ENCODE measurements around the gene CADPS.

CADPS gene

GRCh38 chr3:62481962-62482361, 393.3 kb downstream of the CADPS start:
- TF ChIP-seq EZH2 (IDR thresholded peaks at IDR 0.05; ENCODE audit: borderline replicate concordance, low read length) (no peak), CTCF (IDR thresholded peaks at IDR 0.05; ENCODE audit: low read length) (no peak)
- Histone ChIP-seq H3F3A (ENCODE audit: insufficient read depth, low read length) (no peaks in the 10 kb centered on the region), H3K9me2 (ENCODE audit: low read depth, low read length) (no peaks in the 10 kb centered on the region), H3K4me2 (ENCODE audit: low read length) (no peak overlapping the region), H3K36me3 (ENCODE audit: insufficient read depth, low read length) (no peaks in the 10 kb centered on the region), H3K79me2 (ENCODE audit: insufficient read depth, low read length) (no peaks in the 10 kb centered on the region), H3K4me3 (ENCODE audit: low read depth, low read length, poor library complexity, severe bottlenecking) (no peak overlapping the region), H2AFZ (ENCODE audit: low read length) (no peak overlapping the region), H3K27me3 (ENCODE audit: insufficient read depth, low read length) (no peaks in the 10 kb centered on the region), H3K9me3 (ENCODE audit: low read length) (no peaks in the 10 kb centered on the region), H3K4me1 (ENCODE audit: insufficient read depth, low read length, severe bottlenecking) (no peaks in the 10 kb centered on the region), H4K20me1 (ENCODE audit: insufficient read depth, low read length) (no peaks in the 10 kb centered on the region), H3K27ac (ENCODE audit: low read depth, low read length, poor library complexity, severe bottlenecking) (no peak overlapping the region), H3K9ac (ENCODE audit: low read length) (no peak overlapping the region)

GRCh38 chr3:62480056-62480455, 395.2 kb downstream of the CADPS start:
- Histone ChIP-seq H3K4me3 (ENCODE audit: low read depth, low read length, poor library complexity, severe bottlenecking) (no peak overlapping the region), H3K79me2 (ENCODE audit: insufficient read depth, low read length) (no peaks in the 10 kb centered on the region)

GRCh38 chr3:62479326-62479725, 395.9 kb downstream of the CADPS start:
- H3K27ac ChIP-seq (ENCODE audit: low read depth, low read length, poor library complexity, severe bottlenecking): no peak overlapping the region
- no peaks in the 10 kb centered on the region for H3K79me2 ChIP-seq (ENCODE audit: insufficient read depth, low read length)
- H4K20me1 ChIP-seq (ENCODE audit: insufficient read depth, low read length): no peaks in the 10 kb centered on the region
- H3K4me2 ChIP-seq (ENCODE audit: low read length): no peak overlapping the region
- no peaks in the 10 kb centered on the region for H3F3A ChIP-seq (ENCODE audit: insufficient read depth, low read length)
- H3K27me3 ChIP-seq (ENCODE audit: insufficient read depth, low read length): no peaks in the 10 kb centered on the region
- H3K9me3 ChIP-seq (ENCODE audit: low read length): no peaks in the 10 kb centered on the region
- no peak overlapping the region for H3K4me3 ChIP-seq (ENCODE audit: low read depth, low read length, poor library complexity, severe bottlenecking)
- TF ChIP-seq EZH2 (IDR thresholded peaks at IDR 0.05; ENCODE audit: borderline replicate concordance, low read length): no peak
- no peak for TF ChIP-seq CTCF (IDR thresholded peaks at IDR 0.05; ENCODE audit: low read length)
- no peaks in the 10 kb centered on the region for H3K9me2 ChIP-seq (ENCODE audit: low read depth, low read length)
- H3K9ac ChIP-seq (ENCODE audit: low read length): no peak overlapping the region
- H3K36me3 ChIP-seq (ENCODE audit: insufficient read depth, low read length): no peaks in the 10 kb centered on the region
- H3K4me1 ChIP-seq (ENCODE audit: insufficient read depth, low read length, severe bottlenecking): no peaks in the 10 kb centered on the region
- H2AFZ ChIP-seq (ENCODE audit: low read length): no peak overlapping the region

More at GRCh38 chr3:62480056-62480455, 395.2 kb downstream of the CADPS start:
- Histone ChIP-seq H3K27ac (ENCODE audit: low read depth, low read length, poor library complexity, severe bottlenecking) (no peak overlapping the region), H3K4me2 (ENCODE audit: low read length) (no peak overlapping the region), H3F3A (ENCODE audit: insufficient read depth, low read length) (no peaks in the 10 kb centered on the region), H3K9me3 (ENCODE audit: low read length) (no peaks in the 10 kb centered on the region), H3K36me3 (ENCODE audit: insufficient read depth, low read length) (no peaks in the 10 kb centered on the region), H3K9me2 (ENCODE audit: low read depth, low read length) (no peaks in the 10 kb centered on the region), H3K4me1 (ENCODE audit: insufficient read depth, low read length, severe bottlenecking) (no peaks in the 10 kb centered on the region), H3K27me3 (ENCODE audit: insufficient read depth, low read length) (no peaks in the 10 kb centered on the region), H3K9ac (ENCODE audit: low read length) (no peak overlapping the region), H4K20me1 (ENCODE audit: insufficient read depth, low read length) (no peaks in the 10 kb centered on the region), H2AFZ (ENCODE audit: low read length) (no peak overlapping the region)
- TF ChIP-seq EZH2 (IDR thresholded peaks at IDR 0.05; ENCODE audit: borderline replicate concordance, low read length) (no peak), CTCF (IDR thresholded peaks at IDR 0.05; ENCODE audit: low read length) (no peak)

All from OCI-LY1 (cell line).